Hepatocyte (in vitro differentiated cells): ENCODE measurements around the gene MRPS23.

ENCODE experiments used
- CTCF ChIP-seq: fragments of 200-600 bp; sonication (generic); IDR thresholded peaks from 2 replicates; pipeline ENCODE4 v1.5.1; 2016; ENCODE audit warnings: antibody characterized with exemption, mild to moderate bottlenecking; ENCODE audit not compliant: poor library complexity
- EZH2 ChIP-seq: fragments of 200-600 bp; sonication (generic); IDR thresholded peaks from 2 replicates; pipeline ENCODE4 v1.6.1; 2016; ENCODE audit warnings: antibody characterized with exemption, mild to moderate bottlenecking, borderline replicate concordance

- TF ChIP-seq CTCF, result no peak
- no peak for TF ChIP-seq EZH2
Measured at GRCh38 chr17:57870283-57870635, 20.4 kb upstream of the MRPS23 start.
